Spleen (tissue), 11 donors: ENCODE data around the gene OR2T11. TPM values are rescaled to one million over a fixed set of nuclear protein-coding genes. Genes with fewer than 3 reads are reported as not detected.
"Not testable (repeated sequence)": the region's sequence is repeated elsewhere in the genome, so short reads cannot be mapped to it uniquely, and the experiment has no call there.

Source experiments
- DNase-seq: peaks from one replicate; pipeline ENCODE4 v3.0.0-alpha.2; 2020
- H3K27ac ChIP-seq, 8 donors: fragments of 200-600 bp; sonication (generic) in 7 of 8; 1 replicate in 4 of 8; 2 replicates in 4 of 8; pipeline versions ENCODE4 v1.5.0 to v1.8.0; 2016 to 2021; ENCODE audit warnings: inconsistent platforms in 4 of 8, mild to moderate bottlenecking in 4 of 8, moderate library complexity in 1 of 8
- H3K27me3 ChIP-seq, 7 donors: fragments of 200-600 bp; sonication (generic) in 6 of 7; replicated peaks in 1 of 7; 1 replicate in 4 of 7; 2 replicates in 3 of 7; pipeline versions ENCODE4 v1.5.0 to v1.8.0; 2016 to 2021; ENCODE audit warnings: inconsistent platforms in 3 of 7, mild to moderate bottlenecking in 1 of 7
- H3K36me3 ChIP-seq, 6 donors: fragments of 200-600 bp; sonication (generic) in 5 of 6; 1 replicate in 4 of 6; 2 replicates in 2 of 6; pipeline versions ENCODE4 v1.5.0 to v1.8.0; 2016 to 2021; ENCODE audit warnings: inconsistent platforms in 2 of 6
- H3K4me1 ChIP-seq, 6 donors: fragments of 200-600 bp; sonication (generic) in 5 of 6; 1 replicate in 3 of 6; 2 replicates in 3 of 6; pipeline versions ENCODE4 v1.5.0 to v1.8.0; 2016 to 2021; ENCODE audit warnings: inconsistent platforms in 3 of 6
- H3K4me3 ChIP-seq, 8 donors: fragments of 200-600 bp; sonication (generic) in 7 of 8; 1 replicate in 4 of 8; 2 replicates in 4 of 8; pipeline versions ENCODE4 v1.5.0 to v1.8.0; 2016 to 2021; ENCODE audit warnings: inconsistent platforms in 4 of 8, mild to moderate bottlenecking in 4 of 8, moderate library complexity in 2 of 8
- H3K9me3 ChIP-seq, 8 donors: fragments of 200-600 bp; sonication (generic) in 7 of 8; 1 replicate in 4 of 8; 2 replicates in 4 of 8; pipeline versions ENCODE4 v1.5.0 to v1.8.0; 2016 to 2021; ENCODE audit warnings: inconsistent platforms in 4 of 8
- POLR2A ChIP-seq, 3 donors: fragments of 450-650 bp; IDR thresholded peaks; one replicate each; pipeline ENCODE4 v1.5.1; 2017; ENCODE audit warnings: antibody characterized with exemption in 3 of 3, mild to moderate bottlenecking in 1 of 3
- POLR2AphosphoS5 ChIP-seq, 3 donors: sonication (generic); formaldehyde crosslinking; IDR thresholded peaks; one replicate each; pipeline ENCODE4 v1.5.1; 2017; ENCODE audit warnings: antibody characterized with exemption in 3 of 3
- WGBS, 5 donors: extraction: QIAGEN DNeasy Blood & Tissue Kit in 3 of 5; methylation state at CpG; one replicate each; pipeline versions ENCODE4 v1.1.5 to v1.1.7; 2013 to 2018; 5-methylcytosine and 5-hydroxymethylcytosine counted together
- intact Hi-C: fragments of 100-400 bp; cut with DNase I; formaldehyde crosslinking; loops from one replicate; pipeline ENCODE4 v1.15.0; 2023; ENCODE audit warnings: low total_unique reads
- polyA plus RNA-seq, 3 donors: library from polyadenylated mRNA; stranded (reverse); fragments of 200-250 nt; gene quantifications; one replicate each; pipeline ENCODE4 v1.2.1, GENCODE V29; 2013
- total RNA-seq, 7 donors: library from RNA; depleted of rRNA in 3 of 7; stranded (reverse); fragments of >200 nt in 3 of 7; fragmentation: NEBNext Ultra II Directional in 4 of 7; extraction: Animal tissue kit (Norgen Biotek cat#: 25700) in 4 of 7; gene quantifications; one replicate each; pipeline versions ENCODE4 v1.1.0 to v1.2.1, GENCODE V29; 2016 to 2021
- TF ChIP-seq, protein P1 (sequence below), 11 experiments: fragments of 200-600 bp in 7 of 11; fragments of 450-650 bp in 4 of 11; sonication (generic) in 4 of 11; IDR thresholded peaks in 8 of 11; conservative IDR thresholded peaks in 3 of 11; 1 replicate in 7 of 11; 2 replicates in 4 of 11; pipeline versions ENCODE4 v1.4.0 to v1.8.0; 2016 to 2021; ENCODE audit warnings: antibody characterized with exemption in 11 of 11, inconsistent platforms in 4 of 11, mild to moderate bottlenecking in 1 of 11
- donor health status: healthy with polysubstance abuse.
- donor health status: DM: no; HTN: no; CAD: no; lungs with moderate emphysema.
- donor health status: DM: no; HTN: no; CAD: no.
- donor health status: Bipolar disorder and iron deficiency.
- donor health status: healthy.
- donor health status: DM: no; HTN: no; CAD: no.
- donor health status: DM: yes; HTN: yes; CAD: no.

The OR2T11 gene
- total and polyA plus RNA-seq, 10 donors: 0.02 to 3.6 (median 0.75) TPM; not detected in 2

DNA sequence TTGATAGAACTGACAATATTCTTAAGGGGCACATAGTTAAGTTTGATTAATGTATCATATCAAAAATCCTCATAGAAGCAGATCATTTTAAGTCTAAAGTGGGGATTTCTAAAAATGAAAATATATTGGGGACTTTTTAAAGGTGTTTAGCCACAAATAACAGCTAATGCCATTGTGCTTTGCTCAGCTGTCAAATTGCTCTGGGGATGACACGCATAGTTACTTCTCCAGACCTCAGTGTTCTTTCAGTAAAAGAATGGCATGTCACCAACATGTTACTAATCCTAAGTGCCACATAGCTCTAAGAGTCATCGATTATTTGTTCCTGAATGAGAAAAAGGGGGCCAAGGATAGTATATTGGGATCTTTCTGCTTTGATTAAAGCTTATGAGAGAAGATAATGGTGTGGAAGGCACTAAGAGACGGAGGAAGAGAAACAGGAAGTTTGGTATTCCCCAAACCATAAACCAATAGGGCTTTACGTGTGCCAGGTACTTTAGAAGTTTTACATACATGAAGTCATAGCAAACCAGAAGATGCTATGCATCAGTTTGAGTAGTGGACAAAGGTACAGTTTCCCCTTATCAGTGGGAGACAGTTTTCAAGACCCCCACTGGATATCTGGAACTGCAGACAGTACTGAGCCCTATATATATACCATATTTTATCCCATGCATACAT lies 8.2 kb upstream of the OR2T11 start:
- H3K27me3 ChIP-seq, DNase-seq, H3K4me1 ChIP-seq, H3K4me3 ChIP-seq, intact Hi-C loops, H3K9me3 ChIP-seq, H3K36me3 ChIP-seq: not testable (repeated sequence)
- H3K27ac ChIP-seq: peak overlapping the region in 2 of 8 donors; percentile 62
- WGBS, 5 donors: no CpG with 5 or more reads among the region's 4 CpGs

DNA sequence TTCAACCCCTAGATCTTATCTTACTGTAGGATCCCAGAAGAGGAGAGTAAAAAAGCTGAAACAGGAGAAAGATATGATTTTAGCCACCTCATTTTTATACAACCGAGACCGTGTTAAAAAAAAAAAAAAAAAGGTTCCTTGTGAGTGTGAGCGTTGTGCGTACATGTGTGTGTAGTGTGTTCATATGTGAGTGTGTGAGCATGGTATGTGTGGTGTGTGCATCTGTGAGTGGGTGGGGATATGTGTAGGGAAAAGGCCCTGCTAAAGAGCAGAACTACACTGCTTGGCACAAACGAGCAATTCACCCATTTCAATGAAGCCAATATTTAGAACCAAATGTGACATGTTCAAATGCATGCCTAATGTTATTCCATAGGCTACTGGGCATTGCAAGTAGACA lies 6.7 kb upstream of the OR2T11 start:
- H3K27ac ChIP-seq, H3K9me3 ChIP-seq, H3K36me3 ChIP-seq, H3K27me3 ChIP-seq, DNase-seq, intact Hi-C loops, H3K4me1 ChIP-seq, H3K4me3 ChIP-seq: not testable (repeated sequence)
- 87 to 100% (median 100%) methylated on average over 2 to 4 of the region's 5 CpGs; no CpG with 5 or more reads in 1 of the 5 donors for WGBS, 5 donors

DNA sequence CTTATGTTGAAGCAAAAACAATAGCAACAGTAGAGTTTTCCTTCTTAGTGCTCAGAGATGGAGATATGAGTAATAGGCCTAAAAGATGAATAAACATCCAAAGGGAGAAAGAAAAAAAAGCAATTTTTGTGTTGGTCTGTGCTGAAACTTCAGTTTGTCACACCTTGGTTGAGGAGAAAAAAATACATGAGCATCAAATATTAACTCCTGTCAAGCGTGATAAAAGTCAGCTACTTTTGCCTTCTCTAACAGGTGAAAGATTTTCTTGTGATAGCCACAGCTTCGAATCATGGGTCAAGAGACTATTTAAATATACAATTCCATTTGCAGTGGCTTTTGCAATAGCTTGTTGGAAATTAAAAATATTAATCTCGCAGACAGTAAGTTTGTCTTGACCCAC lies 6.0 kb upstream of the OR2T11 start:
- intact Hi-C loops, H3K27me3 ChIP-seq, H3K4me3 ChIP-seq, DNase-seq, H3K27ac ChIP-seq, H3K4me1 ChIP-seq, H3K9me3 ChIP-seq, H3K36me3 ChIP-seq: not testable (repeated sequence)
- no CpG with 5 or more reads among the region's 3 CpGs for WGBS, 5 donors

DNA sequence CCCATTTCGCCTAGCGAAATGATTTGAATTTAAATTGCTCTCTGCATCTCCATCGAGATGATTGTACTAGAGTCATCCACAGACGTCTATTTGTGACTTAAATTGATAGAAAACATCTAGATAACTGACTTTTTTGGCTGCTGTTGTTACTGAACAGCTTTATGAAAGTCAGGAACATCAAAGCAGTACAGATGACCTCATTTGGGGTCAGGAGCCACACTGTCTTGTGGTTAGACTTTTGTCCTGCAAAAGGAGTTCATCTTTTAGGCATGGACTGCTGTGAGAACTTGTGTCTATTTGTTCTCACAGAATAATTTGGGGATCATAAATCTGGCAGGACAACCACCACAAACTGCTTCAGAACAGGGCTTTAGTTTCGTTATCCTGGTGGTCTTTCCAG lies 4.8 kb upstream of the OR2T11 start:
- no CpG with 5 or more reads among the region's 5 CpGs for WGBS, 5 donors
- not testable (repeated sequence) for H3K9me3 ChIP-seq

DNA sequence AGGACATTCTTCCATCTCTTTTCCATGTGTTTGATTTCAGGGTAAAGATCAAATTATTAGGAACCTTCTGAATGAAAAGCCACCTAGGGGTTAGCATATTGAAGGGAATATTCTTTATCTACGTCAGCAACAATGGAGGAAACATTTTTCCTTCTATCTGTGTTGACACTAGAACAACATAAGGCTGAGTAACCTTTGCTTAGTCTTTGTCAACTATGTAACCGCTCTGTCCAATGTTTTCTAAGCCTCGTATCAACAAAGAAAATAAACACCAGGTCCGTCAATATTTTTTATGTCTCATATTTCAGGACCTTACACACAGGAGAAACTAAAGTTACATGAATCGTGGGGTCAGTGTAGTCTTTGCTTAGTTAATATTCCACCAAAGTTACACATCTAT lies 1.7 kb upstream of the OR2T11 start:
- H3K4me1 ChIP-seq, H3K4me3 ChIP-seq, H3K9me3 ChIP-seq, intact Hi-C loops, H3K27me3 ChIP-seq, H3K36me3 ChIP-seq, DNase-seq, H3K27ac ChIP-seq: not testable (repeated sequence)
- WGBS, 5 donors: 65 to 77% (median 72%) methylated on average over 1 to 3 of the region's 5 CpGs; no CpG with 5 or more reads in 1 of the 5 donors

More for the DNA sequence above, 4.8 kb upstream of the OR2T11 start:
- H3K27ac ChIP-seq, H3K36me3 ChIP-seq, H3K4me3 ChIP-seq, intact Hi-C loops, DNase-seq, H3K27me3 ChIP-seq, H3K4me1 ChIP-seq: not testable (repeated sequence)

DNA sequence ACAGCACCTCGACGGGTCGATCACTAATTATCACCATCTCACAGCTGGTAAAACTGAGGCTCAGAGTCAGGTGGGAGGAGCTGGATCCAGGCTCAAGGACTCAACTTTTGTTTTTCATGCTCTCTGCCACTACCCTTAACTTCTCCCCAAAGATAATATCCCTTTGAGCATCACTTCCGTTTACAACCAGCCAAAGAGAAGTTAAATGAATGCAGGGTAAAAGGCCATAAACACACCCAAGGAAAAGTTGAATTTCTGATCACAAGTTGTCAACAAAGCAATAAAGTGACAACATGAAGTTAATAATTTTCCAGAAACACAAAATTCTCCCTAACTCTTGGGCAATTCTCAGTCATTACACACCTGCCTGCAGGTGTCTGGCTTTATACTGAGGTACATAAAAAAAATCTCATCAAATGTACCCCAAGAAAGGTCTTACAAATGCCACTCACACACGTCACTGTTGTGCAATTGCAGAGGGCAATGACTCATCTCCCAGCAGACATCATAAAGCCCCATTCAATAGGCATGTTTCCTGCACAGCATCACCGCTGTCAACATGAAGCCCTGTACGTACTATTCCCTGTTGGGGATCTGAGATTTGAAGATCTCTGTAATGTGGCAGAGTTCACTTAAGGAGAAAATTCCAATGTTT lies 3.4 kb downstream of the OR2T11 start:
- intact Hi-C loops: no loop called here
- no peaks in the 10 kb centered on the region for H3K36me3 ChIP-seq
- no peaks in the 10 kb centered on the region for H3K4me1 ChIP-seq
- DNase-seq: no peak
- no peaks in the 10 kb centered on the region for H3K9me3 ChIP-seq
- TF ChIP-seq POLR2AphosphoS5 (IDR thresholded peaks at IDR 0.05) (no peak), POLR2A (IDR thresholded peaks at IDR 0.05) (no peak)
- TF ChIP-seq, protein P1, sequence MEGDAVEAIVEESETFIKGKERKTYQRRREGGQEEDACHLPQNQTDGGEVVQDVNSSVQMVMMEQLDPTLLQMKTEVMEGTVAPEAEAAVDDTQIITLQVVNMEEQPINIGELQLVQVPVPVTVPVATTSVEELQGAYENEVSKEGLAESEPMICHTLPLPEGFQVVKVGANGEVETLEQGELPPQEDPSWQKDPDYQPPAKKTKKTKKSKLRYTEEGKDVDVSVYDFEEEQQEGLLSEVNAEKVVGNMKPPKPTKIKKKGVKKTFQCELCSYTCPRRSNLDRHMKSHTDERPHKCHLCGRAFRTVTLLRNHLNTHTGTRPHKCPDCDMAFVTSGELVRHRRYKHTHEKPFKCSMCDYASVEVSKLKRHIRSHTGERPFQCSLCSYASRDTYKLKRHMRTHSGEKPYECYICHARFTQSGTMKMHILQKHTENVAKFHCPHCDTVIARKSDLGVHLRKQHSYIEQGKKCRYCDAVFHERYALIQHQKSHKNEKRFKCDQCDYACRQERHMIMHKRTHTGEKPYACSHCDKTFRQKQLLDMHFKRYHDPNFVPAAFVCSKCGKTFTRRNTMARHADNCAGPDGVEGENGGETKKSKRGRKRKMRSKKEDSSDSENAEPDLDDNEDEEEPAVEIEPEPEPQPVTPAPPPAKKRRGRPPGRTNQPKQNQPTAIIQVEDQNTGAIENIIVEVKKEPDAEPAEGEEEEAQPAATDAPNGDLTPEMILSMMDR (IDR thresholded peaks at IDR 0.05 in 8 of 11, conservative IDR thresholded peaks at IDR 0.05 in 3 of 11): no peak
- 65 to 80% (median 71%) methylated on average over 7 of the region's 7 CpGs for WGBS, 5 donors
- no peak overlapping the region for H3K4me3 ChIP-seq
- H3K27me3 ChIP-seq: no peaks in the 10 kb centered on the region
- no peak overlapping the region for H3K27ac ChIP-seq
